Thoracic aorta (tissue), 2 donors: ENCODE measurements around the gene CD247. TPM values are rescaled to one million over a fixed set of nuclear protein-coding genes. Genes with fewer than 3 reads are reported as not detected.

Experiments used
- ATAC-seq: fragments of 150-250 bp; one replicate; pipeline ENCODE4 v1.8.0; 2017; ENCODE audit warnings: low read depth; ENCODE audit not compliant: insufficient number of reproducible peaks, low FRiP score
- DNase-seq: peaks from one replicate; pipeline ENCODE4 v3.0.0-alpha.2; 2020; ENCODE audit warnings: low spot score
- H3K27ac ChIP-seq, 2 donors: fragments of 200-600 bp; sonication (generic); 1 replicate in 1 of 2; 2 replicates in 1 of 2; pipeline ENCODE4 v1.5.1; 2016; ENCODE audit warnings: mild to moderate bottlenecking in 2 of 2, moderate library complexity in 2 of 2
- H3K27me3 ChIP-seq: fragments of 200-600 bp; sonication (generic); replicated peaks from 2 replicates; pipeline ENCODE4 v1.6.0; 2016; ENCODE audit warnings: mild to moderate bottlenecking; ENCODE audit not compliant: insufficient read depth
- H3K36me3 ChIP-seq: fragments of 200-600 bp; sonication (generic); one replicate; pipeline ENCODE4 v1.5.1; 2016
- H3K4me1 ChIP-seq, 2 donors: fragments of 200-600 bp; sonication (generic); 1 replicate in 1 of 2; 2 replicates in 1 of 2; pipeline versions ENCODE4 v1.5.1 to v1.6.0; 2016; ENCODE audit warnings: low read depth in 2 of 2, mild to moderate bottlenecking in 1 of 2; ENCODE audit not compliant: control insufficient read depth in 1 of 2
- H3K4me3 ChIP-seq: fragments of 200-600 bp; sonication (generic); 2 replicates; pipeline ENCODE4 v1.5.1; 2016; ENCODE audit warnings: mild to moderate bottlenecking
- H3K9me3 ChIP-seq: fragments of 200-600 bp; sonication (generic); 2 replicates; pipeline ENCODE4 v1.5.1; 2016
- total RNA-seq, 2 donors: library from RNA; depleted of rRNA; stranded (reverse); fragments of >200 nt; gene quantifications; one replicate each; pipeline versions ENCODE4 v1.1.0 to v1.2.3, GENCODE V29; 2016
- TF ChIP-seq, protein P1 (sequence below): fragments of 200-600 bp; sonication (generic); IDR thresholded peaks from one replicate; pipeline ENCODE4 v1.5.1; 2019; ENCODE audit warnings: antibody characterized with exemption

Gene CD247
- total RNA-seq, 2 donors from 2014 or later: 1.6 to 8.5 TPM

DNA sequence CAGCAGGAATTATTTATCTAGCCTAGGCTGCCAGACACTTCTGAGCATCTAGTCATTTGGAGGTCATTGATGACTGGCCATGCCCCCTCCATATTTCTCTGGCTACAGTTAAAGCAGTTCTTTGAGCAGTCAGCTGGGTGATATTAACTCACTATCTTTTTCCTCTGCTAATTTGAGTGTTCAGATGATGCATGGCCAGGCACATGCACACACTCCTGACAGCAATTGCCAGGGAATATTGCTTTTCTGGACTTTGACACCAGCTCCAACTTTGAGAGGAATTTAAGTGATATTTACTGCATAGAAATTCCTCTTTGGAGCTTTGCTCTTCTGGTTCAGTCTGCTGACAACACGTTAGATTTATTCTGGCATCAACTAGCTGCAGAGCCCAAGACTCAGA, 52.6 kb downstream of the CD247 start:
- Histone ChIP-seq H3K4me1 (no peaks in the 10 kb centered on the region), H3K27me3 (no peaks in the 10 kb centered on the region), H3K4me3 (no peak overlapping the region), H3K9me3 (no peaks in the 10 kb centered on the region), H3K27ac (no peak overlapping the region), H3K36me3 (no peaks in the 10 kb centered on the region)
- ATAC-seq (no peak), DNase-seq (no peak)
- TF ChIP-seq, protein P1, sequence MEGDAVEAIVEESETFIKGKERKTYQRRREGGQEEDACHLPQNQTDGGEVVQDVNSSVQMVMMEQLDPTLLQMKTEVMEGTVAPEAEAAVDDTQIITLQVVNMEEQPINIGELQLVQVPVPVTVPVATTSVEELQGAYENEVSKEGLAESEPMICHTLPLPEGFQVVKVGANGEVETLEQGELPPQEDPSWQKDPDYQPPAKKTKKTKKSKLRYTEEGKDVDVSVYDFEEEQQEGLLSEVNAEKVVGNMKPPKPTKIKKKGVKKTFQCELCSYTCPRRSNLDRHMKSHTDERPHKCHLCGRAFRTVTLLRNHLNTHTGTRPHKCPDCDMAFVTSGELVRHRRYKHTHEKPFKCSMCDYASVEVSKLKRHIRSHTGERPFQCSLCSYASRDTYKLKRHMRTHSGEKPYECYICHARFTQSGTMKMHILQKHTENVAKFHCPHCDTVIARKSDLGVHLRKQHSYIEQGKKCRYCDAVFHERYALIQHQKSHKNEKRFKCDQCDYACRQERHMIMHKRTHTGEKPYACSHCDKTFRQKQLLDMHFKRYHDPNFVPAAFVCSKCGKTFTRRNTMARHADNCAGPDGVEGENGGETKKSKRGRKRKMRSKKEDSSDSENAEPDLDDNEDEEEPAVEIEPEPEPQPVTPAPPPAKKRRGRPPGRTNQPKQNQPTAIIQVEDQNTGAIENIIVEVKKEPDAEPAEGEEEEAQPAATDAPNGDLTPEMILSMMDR: no peak

DNA sequence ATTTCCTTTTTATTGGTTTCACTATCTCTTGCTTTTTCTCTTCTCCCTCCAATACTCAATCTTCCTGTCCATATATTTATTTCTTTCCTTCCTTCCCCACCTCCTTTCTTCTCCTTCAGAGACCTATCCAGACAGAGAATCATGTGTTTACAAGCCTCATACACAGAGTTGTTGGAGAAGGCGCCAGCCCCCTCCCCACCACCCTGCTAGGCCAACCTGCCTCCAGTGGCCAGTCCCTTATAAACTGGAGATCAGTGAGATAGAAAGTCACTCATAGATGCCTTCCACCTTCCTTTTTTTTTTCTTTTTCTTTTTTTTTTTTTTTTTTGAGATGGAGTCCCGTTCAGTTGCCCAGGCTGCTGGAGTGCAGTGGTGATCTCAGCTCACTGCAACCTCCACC, 53.3 kb downstream of the CD247 start:
- TF ChIP-seq, protein P1: no peak
- no peaks in the 10 kb centered on the region for H3K9me3 ChIP-seq
- no peaks in the 10 kb centered on the region for H3K27me3 ChIP-seq
- DNase-seq (no peak), ATAC-seq (no peak)
- no peak overlapping the region for H3K27ac ChIP-seq
- no peaks in the 10 kb centered on the region for H3K36me3 ChIP-seq
- H3K4me1 ChIP-seq: no peaks in the 10 kb centered on the region
- no peak overlapping the region for H3K4me3 ChIP-seq

DNA sequence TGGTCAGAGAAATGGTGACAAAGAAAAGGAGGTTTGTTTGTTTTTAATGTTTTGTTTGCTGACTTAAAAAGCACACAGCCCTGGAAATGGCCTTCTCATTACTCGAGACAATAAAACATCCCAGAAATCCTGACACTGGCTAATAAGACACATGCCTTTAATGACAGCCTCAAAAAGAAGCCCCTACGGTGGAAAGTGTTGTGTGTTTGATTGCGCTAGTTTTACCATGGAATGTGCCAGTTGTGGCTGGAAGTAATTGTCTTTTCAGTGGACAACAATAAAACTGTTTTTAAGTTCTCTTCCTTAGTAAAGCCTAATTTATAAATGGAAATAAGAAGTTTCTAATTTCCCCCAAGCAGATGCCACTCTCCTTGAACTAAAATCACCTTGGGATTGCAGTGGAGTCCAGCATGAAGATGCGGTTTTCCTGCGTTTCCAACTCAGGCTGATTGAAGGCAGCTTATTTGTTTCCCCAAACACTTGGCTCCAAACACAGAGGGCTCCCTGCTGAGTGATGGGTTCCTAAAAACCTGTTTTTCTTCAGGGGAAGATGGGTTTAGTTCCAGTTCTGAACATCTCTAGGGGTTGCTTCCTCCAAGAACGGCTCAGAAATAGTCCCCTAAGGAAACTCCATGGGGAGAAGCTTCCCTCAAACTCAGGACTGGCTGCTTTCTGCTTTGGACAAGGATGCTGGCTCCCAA, 54.3 kb downstream of the CD247 start:
- no peak overlapping the region for H3K27ac ChIP-seq
- H3K4me1 ChIP-seq: no peaks in the 10 kb centered on the region
- H3K36me3 ChIP-seq: no peaks in the 10 kb centered on the region
- ATAC-seq (no peak), DNase-seq (no peak)
- no peak overlapping the region for H3K4me3 ChIP-seq
- TF ChIP-seq, protein P1: no peak
- H3K9me3 ChIP-seq: no peaks in the 10 kb centered on the region
- no peaks in the 10 kb centered on the region for H3K27me3 ChIP-seq

DNA sequence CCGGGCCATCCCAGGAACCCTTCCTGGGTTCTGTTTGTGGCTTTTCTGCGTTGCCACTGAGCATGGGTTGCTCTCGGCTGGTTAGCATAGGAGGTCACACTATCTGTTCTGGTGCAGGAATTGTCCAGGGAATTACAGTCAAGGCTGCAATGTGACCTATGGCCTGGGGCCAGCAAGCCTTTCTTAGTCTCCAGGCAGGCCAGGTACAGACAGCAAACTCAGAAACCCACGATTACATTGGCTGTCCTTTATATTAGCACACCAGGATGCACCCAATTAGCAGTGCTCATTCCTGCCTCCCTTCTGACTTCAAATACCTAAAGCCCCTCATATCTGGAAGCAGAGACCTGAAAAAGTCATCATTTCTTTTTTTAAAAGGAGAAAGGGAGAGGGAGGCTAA, 55.2 kb downstream of the CD247 start:
- TF ChIP-seq, protein P1: no peak
- Histone ChIP-seq H3K27ac (no peak overlapping the region), H3K9me3 (no peaks in the 10 kb centered on the region), H3K4me1 (no peaks in the 10 kb centered on the region), H3K36me3 (no peaks in the 10 kb centered on the region), H3K4me3 (no peak overlapping the region), H3K27me3 (no peaks in the 10 kb centered on the region)
- ATAC-seq (no peak), DNase-seq (no peak)

DNA sequence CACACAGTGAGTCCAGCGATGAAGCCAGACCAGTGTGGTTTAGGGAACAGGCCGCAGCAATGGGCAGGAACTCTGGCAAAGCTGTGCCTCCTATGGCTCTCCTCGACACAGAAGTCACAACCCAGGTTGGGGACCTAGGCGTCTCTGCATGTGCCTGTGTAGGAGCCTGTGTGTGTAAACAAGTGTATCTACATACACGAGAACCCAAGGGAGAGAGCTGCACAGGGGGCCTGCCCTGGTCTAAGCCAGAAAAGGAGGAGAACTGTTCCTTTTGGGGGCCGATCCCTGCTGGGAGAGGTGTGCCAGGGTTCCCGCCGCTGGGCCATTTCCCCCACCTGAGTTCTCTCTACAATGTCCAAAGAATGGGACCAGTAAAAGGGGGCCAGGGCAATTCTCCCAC, 56.0 kb downstream of the CD247 start:
- ATAC-seq (no peak), DNase-seq (no peak)

More for the DNA sequence above, 56.0 kb downstream of the CD247 start:
- no peaks in the 10 kb centered on the region for H3K9me3 ChIP-seq
- TF ChIP-seq, protein P1: no peak
- no peaks in the 10 kb centered on the region for H3K4me1 ChIP-seq
- no peak overlapping the region for H3K4me3 ChIP-seq
- no peaks in the 10 kb centered on the region for H3K36me3 ChIP-seq
- H3K27ac ChIP-seq: no peak overlapping the region
- no peaks in the 10 kb centered on the region for H3K27me3 ChIP-seq
